Breast epithelium (tissue), 4 donors: Measurements from ENCODE around the gene DCDC1. TPM values are rescaled to one million over a fixed set of nuclear protein-coding genes. Genes with fewer than 3 reads are reported as not detected.

Source experiments
- DNase-seq, 2 donors: peaks; one replicate each; pipeline ENCODE4 v3.0.0-alpha.2; 2019; ENCODE audit warnings: low spot score in 2 of 2
- H3K27ac ChIP-seq, 2 donors: fragments of 200-600 bp; sonication (generic) in 1 of 2; one replicate each; pipeline ENCODE4 v1.5.1; 2016 to 2019; ENCODE audit warnings: mild to moderate bottlenecking in 1 of 2
- H3K27me3 ChIP-seq, 2 donors: fragments of 200-600 bp; sonication (generic) in 1 of 2; one replicate each; pipeline versions ENCODE4 v1.5.1 to v1.6.0; 2017 to 2019; ENCODE audit warnings: control low read depth in 1 of 2, mild to moderate bottlenecking in 1 of 2
- H3K36me3 ChIP-seq: fragments of 200-600 bp; one replicate; pipeline ENCODE4 v1.5.1; 2019
- H3K4me1 ChIP-seq, 2 donors: fragments of 200-600 bp; sonication (generic); one replicate each; pipeline ENCODE4 v1.5.1; 2016 to 2019; ENCODE audit warnings: control low read depth in 1 of 2
- H3K4me3 ChIP-seq, 3 donors: fragments of 200-600 bp; sonication (generic); 1 replicate in 2 of 3; 2 replicates in 1 of 3; pipeline ENCODE4 v1.5.1; 2016 to 2019; ENCODE audit warnings: mild to moderate bottlenecking in 3 of 3, moderate library complexity in 2 of 3
- H3K9me3 ChIP-seq, 2 donors: fragments of 200-600 bp; sonication (generic) in 1 of 2; one replicate each; pipeline ENCODE4 v1.5.1; 2016 to 2019; ENCODE audit warnings: control low read depth in 1 of 2
- CTCF ChIP-seq, 3 donors: fragments of 450-650 bp; IDR thresholded peaks; one replicate each; pipeline ENCODE4 v1.5.1; 2016 to 2017; ENCODE audit warnings: antibody characterized with exemption in 3 of 3, mild to moderate bottlenecking in 3 of 3, moderate library complexity in 3 of 3
- POLR2A ChIP-seq: fragments of 450-650 bp; IDR thresholded peaks from one replicate; pipeline ENCODE4 v1.6.1; 2016; ENCODE audit warnings: antibody characterized with exemption, mild to moderate bottlenecking, moderate library complexity
- POLR2AphosphoS5 ChIP-seq, 3 donors: sonication (generic); formaldehyde crosslinking; IDR thresholded peaks; one replicate each; pipeline ENCODE4 v1.6.1; 2017; ENCODE audit warnings: antibody characterized with exemption in 3 of 3
- intact Hi-C: fragments of 100-400 bp; cut with DNase I; formaldehyde crosslinking; loops from one replicate; pipeline ENCODE4 v1.15.1; 2023; ENCODE audit warnings: low total_unique reads
- total RNA-seq, 3 donors: library from RNA; depleted of rRNA; stranded (reverse); fragments of >200 nt; gene quantifications; one replicate each; pipeline ENCODE4 v1.1.0, GENCODE V29; 2016

The DCDC1 gene
- total RNA-seq, 3 donors from 2014 or later, result 0.32 to 5.6 (median 3.8) TPM

- no peak for DNase-seq
- TF ChIP-seq POLR2A (no peak), POLR2AphosphoS5 (IDR thresholded peaks at IDR 0.05) (no peak), CTCF (IDR thresholded peaks at IDR 0.05) (no peak)
- no peak overlapping the region for H3K4me3 ChIP-seq
- intact Hi-C loops, result no loop called here
- H3K4me1 ChIP-seq, result no peaks in the 10 kb centered on the region
- no peaks in the 10 kb centered on the region for H3K27me3 ChIP-seq
- no peaks in the 10 kb centered on the region for H3K9me3 ChIP-seq
- H3K27ac ChIP-seq, result no peak overlapping the region
- no peaks in the 10 kb centered on the region for H3K36me3 ChIP-seq
These were observed 155.2 kb downstream of the DCDC1 start for GRCh38 chr11:31214372-31214771.

- no peak for DNase-seq
- no peak overlapping the region for H3K27ac ChIP-seq
- H3K4me3 ChIP-seq, result no peak overlapping the region
- H3K4me1 ChIP-seq, result no peaks in the 10 kb centered on the region
- H3K27me3 ChIP-seq, result no peaks in the 10 kb centered on the region
- intact Hi-C loops, result no loop called here
- H3K9me3 ChIP-seq, result no peaks in the 10 kb centered on the region
- no peaks in the 10 kb centered on the region for H3K36me3 ChIP-seq
- TF ChIP-seq CTCF (IDR thresholded peaks at IDR 0.05) (no peak), POLR2AphosphoS5 (IDR thresholded peaks at IDR 0.05) (no peak), POLR2A (no peak)
These were observed 170.2 kb downstream of the DCDC1 start for GRCh38 chr11:31199378-31199777.

GRCh38 chr11:31173926-31174680 is 195.4 kb downstream of the DCDC1 start:
- TF ChIP-seq POLR2AphosphoS5 (IDR thresholded peaks at IDR 0.05) (no peak), CTCF (IDR thresholded peaks at IDR 0.05) (no peak)
- H3K27ac ChIP-seq, result no peak overlapping the region
- DNase-seq, result no peak
- no peaks in the 10 kb centered on the region for H3K36me3 ChIP-seq
- H3K27me3 ChIP-seq, result no peaks in the 10 kb centered on the region
- no peak overlapping the region for H3K4me3 ChIP-seq
- H3K9me3 ChIP-seq, result peaks cover 0 to 30% of the 10 kb centered on the region in 2 donors
- intact Hi-C loops, result no loop called here
- H3K4me1 ChIP-seq, result no peaks in the 10 kb centered on the region

GRCh38 chr11:31160504-31161422 is 208.8 kb downstream of the DCDC1 start:
- no peaks in the 10 kb centered on the region for H3K9me3 ChIP-seq

More at GRCh38 chr11:31160504-31161422, 208.8 kb downstream of the DCDC1 start:
- Histone ChIP-seq H3K4me3 (no peak overlapping the region), H3K27me3 (no peaks in the 10 kb centered on the region), H3K27ac (no peak overlapping the region), H3K36me3 (no peaks in the 10 kb centered on the region), H3K4me1 (no peaks in the 10 kb centered on the region)
- no peak for DNase-seq
- TF ChIP-seq POLR2A, result no peak
- TF ChIP-seq CTCF (IDR thresholded peaks at IDR 0.05), result peak in 1 of 3 donors; percentile 22
- intact Hi-C loops, result no loop called here
